SU-DHL-6 (cell line): Measurements from ENCODE around the gene TMEM131.

Experiments used
- H2AFZ ChIP-seq: fragments of 200-600 bp; sonication (generic); 2 replicates; pipeline ENCODE4 v1.6.1; 2014; ENCODE audit warnings: low read depth, mild to moderate bottlenecking, moderate library complexity, mixed read lengths, antibody characterized with exemption, low read length; ENCODE audit not compliant: severe bottlenecking
- H3F3A ChIP-seq: fragments of 200-600 bp; shearing (Covaris generic); 2 replicates; pipeline ENCODE4 v1.6.0; 2016; ENCODE audit warnings: antibody characterized with exemption, mild to moderate bottlenecking; ENCODE audit not compliant: insufficient read depth
- H3K27ac ChIP-seq: fragments of 200-600 bp; sonication (generic); 2 replicates; pipeline ENCODE4 v1.5.1; 2016; ENCODE audit warnings: low read depth, mild to moderate bottlenecking, low read length, moderate library complexity, mixed read lengths
- H3K27me3 ChIP-seq: fragments of 200-600 bp; sonication (generic), shearing (Covaris generic); 2 replicates; pipeline ENCODE4 v1.6.0; 2014; ENCODE audit warnings: mild to moderate bottlenecking, low read length
- H3K36me3 ChIP-seq: fragments of 200-600 bp; sonication (generic); 2 replicates; pipeline ENCODE4 v1.6.1; 2014; ENCODE audit warnings: mild to moderate bottlenecking, low read length, mixed read lengths
- H3K4me2 ChIP-seq: fragments of 300-600, 200-600 bp; shearing (Covaris generic), sonication (generic); 2 replicates; pipeline ENCODE4 v1.6.0; 2014; ENCODE audit warnings: low read length, low read depth, mild to moderate bottlenecking; ENCODE audit not compliant: poor library complexity, severe bottlenecking
- H3K4me3 ChIP-seq: fragments of 200-600 bp; sonication (generic); 2 replicates; pipeline ENCODE4 v1.5.1; 2014; ENCODE audit warnings: antibody characterized with exemption, low read length, mild to moderate bottlenecking, mixed read lengths; ENCODE audit not compliant: insufficient read depth, poor library complexity, severe bottlenecking
- H3K79me2 ChIP-seq: fragments of 200-600 bp; sonication (generic); 2 replicates; pipeline ENCODE4 v1.6.1; 2014; ENCODE audit warnings: mild to moderate bottlenecking, low read length, moderate library complexity; ENCODE audit not compliant: insufficient read depth
- H3K9ac ChIP-seq: fragments of 200-600 bp; sonication (generic); 2 replicates; pipeline ENCODE4 v1.7.0; 2014; ENCODE audit warnings: mild to moderate bottlenecking, low read length
- H3K9me2 ChIP-seq: fragments of 200-600 bp; sonication (generic); replicated peaks from 2 replicates; pipeline ENCODE4 v1.6.1; 2014; ENCODE audit warnings: low read length; ENCODE audit not compliant: insufficient read depth
- H3K9me3 ChIP-seq: fragments of 200-600 bp; sonication (generic); 2 replicates; pipeline ENCODE4 v1.6.1; 2014; ENCODE audit warnings: low read length, mixed read lengths; ENCODE audit not compliant: insufficient read depth
- H4K20me1 ChIP-seq: fragments of 200-600 bp; sonication (generic); 2 replicates; pipeline ENCODE4 v1.6.1; 2014; ENCODE audit warnings: low read depth, mild to moderate bottlenecking, antibody characterized with exemption, low read length, moderate library complexity, mixed read lengths
- CTCF ChIP-seq: fragments of 200-600 bp; sonication (generic); IDR thresholded peaks from one replicate; pipeline ENCODE4 v1.5.1; 2017; ENCODE audit warnings: antibody characterized with exemption, mild to moderate bottlenecking, low read length, moderate library complexity; ENCODE audit not compliant: insufficient read depth, poor library complexity, severe bottlenecking
- EZH2phosphoT487 ChIP-seq: fragments of 200-600 bp; sonication (generic), shearing (Covaris generic); conservative IDR thresholded peaks from 2 replicates; pipeline ENCODE4 v1.6.1; 2018; ENCODE audit warnings: mild to moderate bottlenecking, antibody characterized with exemption, low read length, moderate library complexity, mixed read lengths

Gene TMEM131

DNA sequence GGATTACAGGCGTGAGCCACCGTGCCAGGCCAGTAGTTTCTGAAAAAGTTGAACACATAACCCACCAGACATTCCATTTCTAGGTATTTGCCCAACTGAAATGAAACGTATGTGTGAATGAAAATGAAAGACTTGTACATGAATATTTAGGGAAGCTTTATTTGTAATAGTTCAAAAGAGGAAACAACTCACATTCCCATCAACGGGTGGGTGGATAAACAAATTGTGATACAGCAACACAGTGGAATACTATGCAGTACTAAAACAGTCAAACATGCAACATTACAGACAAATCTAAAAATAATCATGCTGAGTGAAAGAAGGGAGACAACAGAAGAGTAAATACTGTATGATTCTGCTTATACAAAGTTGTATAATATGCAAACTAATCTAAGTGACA is 46.8 kb downstream of the TMEM131 start:
- no peak overlapping the region for H3K4me2 ChIP-seq
- H3K9me2 ChIP-seq: no peaks in the 10 kb centered on the region
- H3K4me3 ChIP-seq: no peak overlapping the region
- H3K27ac ChIP-seq: no peak overlapping the region
- H2AFZ ChIP-seq: no peak overlapping the region
- H3K79me2 ChIP-seq: peaks cover 68% of the 10 kb centered on the region
- H3K9me3 ChIP-seq: no peaks in the 10 kb centered on the region
- H3K27me3 ChIP-seq: no peaks in the 10 kb centered on the region
- H4K20me1 ChIP-seq: peaks cover 48% of the 10 kb centered on the region
- no peaks in the 10 kb centered on the region for H3F3A ChIP-seq
- no peaks in the 10 kb centered on the region for H3K36me3 ChIP-seq
- H3K9ac ChIP-seq: no peak overlapping the region
- TF ChIP-seq CTCF: no peak
- TF ChIP-seq EZH2phosphoT487: no peak

- Histone ChIP-seq H3K9ac (no peak overlapping the region), H3F3A (no peaks in the 10 kb centered on the region), H3K79me2 (peaks cover 38% of the 10 kb centered on the region), H3K9me2 (no peaks in the 10 kb centered on the region), H3K4me2 (no peak overlapping the region), H2AFZ (no peak overlapping the region), H3K36me3 (no peaks in the 10 kb centered on the region), H3K27me3 (no peaks in the 10 kb centered on the region), H3K27ac (no peak overlapping the region), H4K20me1 (peaks cover 43% of the 10 kb centered on the region), H3K4me3 (no peak overlapping the region), H3K9me3 (no peaks in the 10 kb centered on the region)
- no peak for TF ChIP-seq CTCF
- TF ChIP-seq EZH2phosphoT487: no peak
Observed at GRCh38 chr2:97945791-97946190, 50.0 kb downstream of the TMEM131 start.

DNA sequence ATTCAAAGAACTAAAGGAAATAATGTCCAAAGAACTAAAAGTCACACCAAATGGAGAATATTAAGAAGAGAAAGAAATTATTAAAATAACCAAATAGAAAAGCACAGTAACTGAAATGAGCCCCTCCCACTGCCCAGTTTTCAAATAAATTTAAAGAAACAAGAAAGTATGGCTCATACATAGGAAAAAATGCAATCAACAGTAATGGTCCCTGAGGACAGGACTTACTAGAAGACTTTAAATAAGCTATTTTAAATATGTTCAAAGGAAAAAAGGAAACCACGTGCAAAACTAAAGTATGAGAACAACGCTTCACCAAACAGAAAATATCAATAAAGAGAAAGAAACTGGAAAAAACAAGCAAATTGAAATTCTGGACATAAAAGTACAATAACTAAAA is 58.9 kb downstream of the TMEM131 start:
- Histone ChIP-seq H3K79me2 (peaks cover 51% of the 10 kb centered on the region), H3K4me2 (peak overlapping the region; percentile 44), H4K20me1 (peaks cover 25% of the 10 kb centered on the region), H3K36me3 (no peaks in the 10 kb centered on the region; the same call in 1 of the 2 replicates), H2AFZ (no peak overlapping the region), H3K9me3 (no peaks in the 10 kb centered on the region), H3K9me2 (no peaks in the 10 kb centered on the region), H3F3A (peaks cover 28% of the 10 kb centered on the region), H3K27me3 (no peaks in the 10 kb centered on the region), H3K4me3 (no peak overlapping the region), H3K9ac (no peak overlapping the region), H3K27ac (no peak overlapping the region)
- TF ChIP-seq CTCF (no peak), EZH2phosphoT487 (no peak)

- Histone ChIP-seq H2AFZ (no peak overlapping the region), H3K79me2 (peaks cover 51% of the 10 kb centered on the region), H3K9me2 (no peaks in the 10 kb centered on the region), H3K4me2 (peak overlapping the region; percentile 44), H4K20me1 (peaks cover 25% of the 10 kb centered on the region), H3K9ac (peak overlapping the region; percentile 4; the same call in 1 of the 2 replicates), H3K4me3 (no peak overlapping the region), H3K9me3 (no peaks in the 10 kb centered on the region), H3F3A (peaks cover 35% of the 10 kb centered on the region), H3K27ac (no peak overlapping the region), H3K27me3 (no peaks in the 10 kb centered on the region), H3K36me3 (no peaks in the 10 kb centered on the region; the same call in 1 of the 2 replicates)
- no peak for TF ChIP-seq EZH2phosphoT487
Observed at GRCh38 chr2:97936199-97936598, 59.5 kb downstream of the TMEM131 start.
